ENCODE results near the gene PTOV1.

Gene PTOV1

GRCh38 chr19:49892716-49893115 lies 41.8 kb downstream of the PTOV1 start:
- no peak for DNase-seq

DNA sequence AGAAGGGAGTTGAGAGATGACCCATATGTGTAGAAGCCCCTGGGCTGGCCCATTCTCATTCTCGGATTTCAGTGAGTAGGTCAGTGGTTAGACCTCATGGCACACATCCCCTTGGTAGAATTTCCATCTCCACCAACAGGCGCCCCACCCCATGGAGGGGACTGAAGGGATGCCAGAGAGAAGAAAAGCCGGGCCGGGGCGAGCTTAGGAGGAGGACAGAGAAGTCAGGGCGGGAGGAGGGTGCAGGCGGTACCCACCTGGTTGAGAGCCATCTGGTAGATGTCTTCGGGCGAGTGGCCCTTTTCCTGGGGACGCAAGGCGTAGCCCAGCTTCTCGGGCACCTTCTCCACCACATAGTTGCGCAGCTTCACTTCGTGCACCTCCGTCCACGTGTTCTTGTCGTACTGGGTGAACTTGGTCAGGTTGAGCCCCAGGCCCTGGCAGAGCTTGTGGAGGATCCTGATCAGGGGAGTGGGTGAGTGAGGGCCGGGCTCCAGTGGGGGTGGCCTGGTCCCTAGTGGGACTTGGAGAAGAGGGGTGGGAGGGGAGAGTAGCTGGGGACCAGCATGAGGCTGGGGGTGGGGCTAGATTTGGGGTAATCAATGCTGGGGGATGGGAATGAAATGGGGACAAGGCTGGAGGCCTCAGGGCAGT lies 43.2 kb downstream of the PTOV1 start:
- DNase-seq, result no peak

GRCh38 chr19:49894879-49895565 lies 44.1 kb downstream of the PTOV1 start:
- DNase-seq, result peak; percentile 58 to 60

- DNase-seq, result no peak
Measured at GRCh38 chr19:49895566-49896297, 44.8 kb downstream of the PTOV1 start.

DNA sequence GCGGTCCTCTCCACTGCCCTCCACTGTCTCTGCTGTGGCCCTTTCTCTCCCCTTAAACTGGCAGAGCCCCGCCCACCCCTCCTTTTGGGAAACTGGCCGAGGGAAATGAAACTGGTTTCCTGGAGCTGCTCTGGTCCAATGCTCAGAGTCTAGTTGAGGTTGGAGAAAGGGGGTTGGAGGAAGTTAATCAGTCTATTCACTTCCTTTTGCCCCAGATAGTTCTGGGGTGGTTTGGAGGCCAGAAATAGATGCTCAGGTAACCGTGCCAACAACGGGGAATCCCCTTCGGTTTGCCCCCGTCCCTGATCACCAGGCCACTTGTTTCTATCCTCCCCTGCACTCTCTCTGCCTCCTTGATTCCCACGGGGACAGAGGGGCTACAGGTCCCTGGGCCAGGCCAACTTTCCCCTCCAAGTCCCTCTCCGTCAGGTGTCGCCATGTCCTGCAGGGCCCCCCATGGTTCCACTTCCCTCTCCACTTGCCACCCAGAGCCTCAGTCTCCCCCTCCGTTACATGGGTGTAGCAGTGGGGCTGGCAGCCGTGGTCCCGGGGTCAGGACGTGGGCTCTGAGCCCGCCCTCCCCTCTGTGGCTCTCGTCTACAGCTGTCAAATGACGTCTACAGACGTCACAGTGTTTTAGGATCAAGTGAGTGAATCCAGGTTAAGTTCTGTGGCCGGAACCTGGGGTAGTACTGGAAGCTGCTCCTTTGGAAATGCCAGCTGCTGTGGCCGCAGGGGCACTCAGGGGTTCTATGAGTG lies 46.1 kb downstream of the PTOV1 start, which contains the start of gene IL4I1:
Gene IL4I1 (minus strand): TSS at position 25 of the 759 bp plus-strand sequence. CDS start 727 bp downstream, outside the sequence.
- DNase-seq, result peak; percentile 83 to 87

DNA sequence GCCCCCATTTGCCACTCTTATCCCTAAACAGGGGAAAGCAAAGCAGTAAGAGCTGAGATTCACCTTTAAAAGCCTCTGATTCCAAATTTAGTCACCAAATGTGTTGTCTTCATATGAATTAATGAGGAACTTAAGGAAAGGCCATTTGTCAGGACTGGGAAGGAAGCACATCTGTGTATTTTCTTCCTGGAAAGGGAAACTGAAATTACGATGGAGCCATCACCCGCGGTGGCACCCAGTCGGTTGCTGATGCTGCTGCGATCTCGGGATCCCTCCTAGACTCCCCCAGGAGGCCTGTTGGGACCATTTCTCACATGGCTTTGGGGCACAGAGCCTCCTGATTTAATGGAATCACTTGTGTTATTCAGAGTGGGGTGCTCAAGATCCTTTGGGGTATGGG lies 53.2 kb downstream of the PTOV1 start:
- no peak for DNase-seq

- DNase-seq, result no peak
Measured at GRCh38 chr19:49906879-49907564, 56.1 kb downstream of the PTOV1 start.

- DNase-seq, result peak in 1 of 2 donors; percentile 33
Measured at GRCh38 chr19:49907745-49908446, 56.9 kb downstream of the PTOV1 start.

- DNase-seq, result no peak
Measured at GRCh38 chr19:49908480-49909420, 57.8 kb downstream of the PTOV1 start.

- DNase-seq, result no peak
Measured at GRCh38 chr19:49910179-49910578, 59.2 kb downstream of the PTOV1 start.
